ENCODE data around the gene STK39. TPM values are rescaled to one million over a fixed set of nuclear protein-coding genes. Genes with fewer than 3 reads are reported as not detected.

STK39 gene
- total and polyA plus RNA-seq, 9 of the 15 experiments (the other 6 are each of a cell fraction or from before 2014, with no cell fraction given), result 0.19 to 0.76 (median 0.51) TPM

GRCh38 chr2:168256448-168256847, 9.1 kb upstream of the STK39 start:
- FAIRE-seq, result no peak
- 0% methylated on average over 2 of the region's 2 CpGs for WGBS (ENCODE audit: insufficient coverage, low coverage, missing lambda C conversion rate)
- Histone ChIP-seq H3K9ac (ENCODE audit: insufficient read depth in 1 of 2, low read depth in 2 of 2, low read length in 2 of 2) (no peak overlapping the region), H3K4me2 (ENCODE audit: insufficient read depth, low read length) (no peak overlapping the region), H4K20me1 (replicated peaks; ENCODE audit: control insufficient read depth, insufficient read depth, low read length) (no peaks in the 10 kb centered on the region), H3K79me2 (ENCODE audit: control insufficient read depth, insufficient read depth, low read length) (no peaks in the 10 kb centered on the region), H3K27me3 (ENCODE audit: control insufficient read depth in 2 of 2, insufficient read depth in 2 of 2, low read length in 2 of 2) (peaks cover 0 to 8% of the 10 kb centered on the region in 2 experiments; a peak in 1 of 5 replicates), H3K9me3 (replicated peaks; ENCODE audit: control insufficient read depth, insufficient read depth, low read depth, low read length) (no peaks in the 10 kb centered on the region), H3K36me3 (ENCODE audit: control insufficient read depth, insufficient read depth, low read length) (no peaks in the 10 kb centered on the region), H3K4me3 (no peak overlapping the region), H3K9me1 (ENCODE audit: control insufficient read depth, insufficient read depth, low read length) (no peaks in the 10 kb centered on the region), H3K27ac (ENCODE audit: extremely low read depth, low read depth, low read length) (no peak overlapping the region), H2AFZ (ENCODE audit: low read depth, low read length) (no peak overlapping the region), H3K4me1 (replicated peaks in 1 of 2; ENCODE audit: control insufficient read depth in 2 of 2, insufficient read depth in 2 of 2, low read length in 2 of 2) (no peaks in the 10 kb centered on the region; a peak in 1 of 5 replicates)
- TF ChIP-seq ZNF324 (CRISPR knock-in tag; IDR thresholded peaks at IDR 0.05), result no peak
- no peak for TF ChIP-seq SOX6 (IDR thresholded peaks at IDR 0.05)
- no peak for TF ChIP-seq RAD21 (CRISPR knock-in tag; conservative IDR thresholded peaks at IDR 0.05 in 1 of 2, IDR thresholded peaks at IDR 0.05 in 1 of 2)
- TF ChIP-seq ZNF77 (CRISPR knock-in tag; IDR thresholded peaks at IDR 0.05), result no peak
- no peak for TF ChIP-seq GATAD2A (IDR thresholded peaks at IDR 0.05)
- TF ChIP-seq MAX (CRISPR knock-in tag; IDR thresholded peaks at IDR 0.05), result no peak
- TF ChIP-seq CEBPZ (IDR thresholded peaks at IDR 0.05; ENCODE audit: borderline replicate concordance, low read depth, low read length), result no peak
- TF ChIP-seq KDM5B (IDR thresholded peaks at IDR 0.05; ENCODE audit: insufficient replicate concordance, low read depth, low read length), result no peak
- TF ChIP-seq ETV6 (IDR thresholded peaks at IDR 0.05; ENCODE audit: borderline replicate concordance in 1 of 2, low read depth in 2 of 2, low read length in 1 of 2), result no peak
- no peak for TF ChIP-seq ETV6 (CRISPR knock-in tag; IDR thresholded peaks at IDR 0.05; ENCODE audit: borderline replicate concordance)
- no peak for TF ChIP-seq RNF2 (IDR thresholded peaks at IDR 0.05)
- TF ChIP-seq ARID1B (IDR thresholded peaks at IDR 0.05), result no peak
- intact Hi-C loops (cut with micrococcal nuclease), result no loop called here
- CTCF ChIA-PET (ENCODE audit: low intra/inter-chr PET ratio), result no interaction called here
- in situ Hi-C loops (cut with MboI), result no loop called here
- POLR2A ChIA-PET, result no interaction called here
- no TSS peak for BruUV-seq (replicated peaks)
- DNase-seq (ENCODE audit: extremely low read depth in 1 of 4, low spot score in 3 of 4), result no peak
- no peak for ATAC-seq

Measured in K562 (cell line).